Measurements from ENCODE around the gene BTNL8.
A peak's percentile ranks its signal among the peaks of the same experiment; 100 is the strongest.

Gene BTNL8

GRCh38 chr5:180898621-180899246 lies at the start of gene BTNL8:
Gene BTNL8 (plus strand): TSS chr5:180899159. CDS start chr5:180899311, 152 bp downstream.
- no peak for DNase-seq (ENCODE audit: low read depth in 2 of 3, low spot score in 1 of 3)

GRCh38 chr5:180849827-180850226 lies 49.1 kb upstream of the BTNL8 start:
- no peak for DNase-seq (ENCODE audit: low read depth in 2 of 3, low spot score in 1 of 3)

GRCh38 chr5:180850434-180851078 lies 48.4 kb upstream of the BTNL8 start:
- DNase-seq (ENCODE audit: low read depth in 2 of 3, low spot score in 1 of 3): no peak

- DNase-seq (ENCODE audit: low read depth in 2 of 3, low spot score in 1 of 3): no peak
Observed at GRCh38 chr5:180852495-180852894, 46.5 kb upstream of the BTNL8 start.

- no peak for DNase-seq (ENCODE audit: low read depth in 2 of 3, low spot score in 1 of 3)
Observed at GRCh38 chr5:180853121-180853847, 45.7 kb upstream of the BTNL8 start.

GRCh38 chr5:180853848-180854176 lies 45.1 kb upstream of the BTNL8 start:
- DNase-seq (ENCODE audit: low read depth in 2 of 3, low spot score in 1 of 3): no peak

- no peak for DNase-seq (ENCODE audit: low read depth in 2 of 3, low spot score in 1 of 3)
Observed at GRCh38 chr5:180858586-180858985, 40.4 kb upstream of the BTNL8 start.

- peak; percentile 8 to 46 (median 11) for DNase-seq (ENCODE audit: low read depth in 2 of 3, low spot score in 1 of 3)
Observed at GRCh38 chr5:180860273-180860886, 38.6 kb upstream of the BTNL8 start.

GRCh38 chr5:180860887-180861822 lies 37.8 kb upstream of the BTNL8 start, which contains the start of gene ZFP62:
Gene ZFP62 (minus strand): TSS chr5:180861276. CDS start chr5:180861219, 57 bp downstream.
- peak; percentile 73 to 81 (median 76) for DNase-seq (ENCODE audit: low read depth in 2 of 3, low spot score in 1 of 3)

- no peak for DNase-seq (ENCODE audit: low read depth in 2 of 3, low spot score in 1 of 3)
Observed at GRCh38 chr5:180862645-180863044, 36.3 kb upstream of the BTNL8 start.

- DNase-seq (ENCODE audit: low read depth in 2 of 3, low spot score in 1 of 3): no peak
Observed at GRCh38 chr5:180865981-180866695, 32.8 kb upstream of the BTNL8 start.

- DNase-seq (ENCODE audit: low read depth in 2 of 3, low spot score in 1 of 3): no peak
Observed at GRCh38 chr5:180866985-180867384, 32.0 kb upstream of the BTNL8 start.

- DNase-seq (ENCODE audit: low read depth in 2 of 3, low spot score in 1 of 3): peak; percentile 56 to 79 (median 66)
Observed at GRCh38 chr5:180868960-180869359, 30.0 kb upstream of the BTNL8 start.

GRCh38 chr5:180869587-180869986 lies 29.4 kb upstream of the BTNL8 start:
- no peak for DNase-seq (ENCODE audit: low read depth in 2 of 3, low spot score in 1 of 3)

- no peak for DNase-seq (ENCODE audit: low read depth in 2 of 3, low spot score in 1 of 3)
Observed at GRCh38 chr5:180870276-180871068, 28.5 kb upstream of the BTNL8 start.

- DNase-seq (ENCODE audit: low read depth in 2 of 3, low spot score in 1 of 3): no peak
Observed at GRCh38 chr5:180872419-180872818, 26.5 kb upstream of the BTNL8 start.

- DNase-seq (ENCODE audit: low read depth in 2 of 3, low spot score in 1 of 3): no peak
Observed at GRCh38 chr5:180873615-180874520, 25.1 kb upstream of the BTNL8 start.
